DMS 273 (cell line): ENCODE results near the gene PKN3.
A peak's percentile ranks its signal among the peaks of the same experiment; 100 is the strongest.

Source experiments
- DNase-seq: peaks from one replicate; lab custom pipeline; 2025; ENCODE audit not compliant: unreplicated experiment; lab: John Stamatoyannopoulos, UW

PKN3 gene

DNA sequence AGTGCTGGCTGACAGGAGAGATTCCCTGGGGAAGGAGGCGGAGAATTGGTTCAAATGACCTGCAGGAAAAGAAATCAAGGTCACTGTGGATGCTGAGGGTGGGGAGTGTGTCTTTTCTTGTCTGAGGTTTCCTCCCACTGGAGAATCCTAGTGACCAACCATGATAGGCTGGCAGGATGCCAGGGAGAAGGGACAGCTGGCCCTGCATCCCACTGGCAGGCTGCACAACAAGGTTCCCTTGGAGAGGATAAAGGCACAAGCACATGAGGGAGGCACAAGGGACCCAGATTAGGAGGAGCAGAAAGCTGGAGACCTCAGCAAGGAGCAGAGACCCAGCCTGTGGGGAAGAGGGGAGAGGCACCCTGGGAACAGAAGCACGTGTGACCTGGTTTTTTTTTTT lies 33.1 kb downstream of the PKN3 start:
- DNase-seq: peak; percentile 44

- no peak for DNase-seq
These were observed 40.1 kb downstream of the PKN3 start for GRCh38 chr9:128742401-128742800.

DNA sequence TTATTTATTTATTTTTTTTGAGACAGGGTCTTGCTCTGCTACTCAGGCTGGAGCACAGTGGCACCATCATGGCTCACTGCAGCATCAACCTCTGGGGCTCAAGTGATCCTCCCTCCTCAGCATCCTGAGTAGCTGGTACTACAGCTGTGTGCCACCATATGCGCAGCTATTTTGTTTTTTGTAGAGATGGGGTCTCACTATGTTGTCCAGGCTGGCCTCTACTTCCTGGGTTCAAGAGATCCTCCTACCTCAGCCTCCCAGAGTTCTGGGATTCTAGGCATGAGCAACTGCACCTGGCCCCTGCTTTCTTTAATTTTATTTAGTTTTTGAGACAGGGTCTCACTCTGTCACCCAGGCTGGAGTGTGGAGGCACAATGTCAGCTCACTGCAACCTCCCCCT lies 41.1 kb downstream of the PKN3 start:
- DNase-seq: no peak

- DNase-seq: no peak
These were observed 44.9 kb downstream of the PKN3 start for GRCh38 chr9:128747241-128747640.

DNA sequence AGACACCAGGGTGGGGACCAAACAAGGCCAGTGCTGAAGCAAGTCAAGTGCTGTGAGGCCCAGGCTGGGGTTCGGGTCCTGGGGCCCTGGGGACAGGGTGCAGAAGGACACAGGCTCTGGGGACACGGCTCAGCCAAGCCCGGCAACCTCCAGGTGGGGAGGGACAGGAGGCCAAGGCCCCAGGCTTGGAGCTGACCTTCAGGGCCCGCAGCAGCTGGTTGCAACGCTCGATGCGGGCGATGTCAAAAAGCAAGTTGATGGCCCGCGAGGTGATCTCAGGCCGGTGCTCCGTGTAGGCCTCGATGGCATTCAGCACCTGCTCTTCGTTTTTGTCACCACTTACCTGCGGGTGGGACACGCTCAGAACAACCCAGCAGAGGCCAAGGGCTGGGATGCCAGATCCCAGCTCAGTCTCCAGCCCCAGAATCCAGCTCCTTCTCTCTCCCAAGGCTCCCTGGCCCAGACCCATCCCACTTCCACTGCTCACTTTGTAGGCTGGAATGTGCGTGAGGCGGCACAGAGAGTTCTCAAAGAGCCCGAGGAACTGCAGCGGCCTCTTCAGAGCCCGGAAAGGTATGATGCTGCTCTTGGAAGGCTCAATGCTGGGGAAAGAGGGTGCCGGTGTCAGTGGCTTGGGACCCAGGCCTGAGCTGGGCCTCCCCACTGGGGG lies 48.8 kb downstream of the PKN3 start:
- DNase-seq: no peak

- DNase-seq: no peak
These were observed 51.3 kb downstream of the PKN3 start for GRCh38 chr9:128753627-128754026.

GRCh38 chr9:128757602-128758001 lies 55.3 kb downstream of the PKN3 start:
- no peak for DNase-seq

GRCh38 chr9:128762671-128763449 lies 60.6 kb downstream of the PKN3 start:
- DNase-seq: no peak

DNA sequence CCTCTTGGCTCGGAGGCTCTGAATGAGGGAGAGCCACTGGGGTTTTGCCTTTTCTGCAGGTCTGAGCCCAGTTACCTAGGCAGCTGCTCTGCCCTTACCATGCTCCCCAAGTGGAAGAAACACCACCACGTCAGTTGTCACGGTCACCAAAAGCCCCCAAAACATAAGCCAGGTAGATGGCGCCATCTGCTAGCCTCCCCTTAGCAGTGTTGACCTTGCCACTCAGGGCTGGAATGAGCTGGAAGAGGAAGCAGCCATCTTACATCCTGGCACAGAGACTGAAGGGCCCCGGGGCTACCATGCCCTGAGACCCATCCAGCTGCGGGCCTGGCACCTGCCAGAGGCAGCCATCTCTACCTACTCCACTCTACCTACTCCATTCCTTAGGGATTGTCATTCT lies 62.1 kb downstream of the PKN3 start:
- DNase-seq: no peak

DNA sequence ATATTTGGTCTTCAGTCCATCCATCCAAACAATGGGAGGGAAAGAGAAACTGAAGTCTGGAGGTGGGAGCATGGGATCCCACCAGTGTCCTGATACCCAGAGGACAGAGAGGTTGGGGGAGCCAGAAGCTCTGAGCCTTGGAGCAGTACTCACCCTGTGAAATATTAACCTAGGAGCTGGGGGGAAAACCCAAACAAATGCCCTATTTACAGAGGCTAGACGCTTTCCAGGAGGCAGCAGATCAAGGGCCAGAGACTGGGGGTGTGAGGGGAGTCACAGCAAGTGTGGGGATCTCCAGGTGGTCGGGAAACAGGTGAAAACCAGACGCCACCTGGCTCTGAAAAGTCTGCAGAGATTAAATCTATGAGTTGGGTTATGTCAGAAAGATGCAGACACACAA lies 63.2 kb downstream of the PKN3 start:
- DNase-seq: no peak

DNA sequence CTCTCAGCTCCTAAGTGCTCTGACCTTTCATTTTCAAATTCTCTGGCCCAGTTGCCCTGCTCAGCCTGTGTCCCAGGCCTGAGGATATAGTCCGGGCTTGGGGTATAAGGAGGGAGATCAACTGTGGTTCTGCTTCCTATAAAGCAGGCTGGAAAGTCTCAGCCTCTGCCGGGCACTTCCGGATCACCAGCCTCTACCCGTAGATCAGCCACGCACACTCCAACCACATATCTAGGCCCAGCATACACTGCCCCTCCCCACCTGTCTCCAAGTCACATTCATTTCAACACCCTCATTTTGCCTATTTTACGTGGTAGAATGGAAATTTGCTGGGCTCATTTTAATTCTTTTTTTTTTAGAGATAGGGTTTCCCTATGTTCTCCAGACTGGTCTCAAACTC lies 66.3 kb downstream of the PKN3 start:
- DNase-seq: no peak
